ENCODE data around the gene GRN. TPM values are rescaled to one million over a fixed set of nuclear protein-coding genes. Genes with fewer than 3 reads are reported as not detected.

The GRN gene
- total and polyA plus RNA-seq, 2 of the 8 experiments (the other 6 are each of a cell fraction or from before 2014, with no cell fraction given) = 108 to 387 TPM

DNA sequence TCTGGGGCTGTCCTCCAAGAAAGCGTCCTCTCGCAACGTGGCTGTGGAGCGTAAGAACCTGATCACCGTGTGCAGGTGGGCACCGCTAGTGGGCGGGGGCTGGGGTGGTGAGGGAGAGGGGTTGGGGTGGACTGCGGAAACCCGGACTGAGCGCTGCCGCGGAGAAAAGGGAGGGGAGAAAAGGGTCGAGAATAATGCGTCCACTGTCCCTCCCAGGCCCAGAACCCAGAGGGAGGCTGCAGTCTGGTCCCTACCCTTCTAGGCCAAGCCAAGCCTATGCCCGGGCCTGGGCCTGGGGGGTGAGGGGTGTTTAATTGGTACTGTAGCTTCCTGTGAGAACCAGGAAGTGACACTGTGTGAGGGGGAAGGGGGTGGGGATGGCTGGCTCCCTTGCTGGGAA lies 36.2 kb upstream of the GRN start:
- no peak for FAIRE-seq
- H3K36me3 ChIP-seq (ENCODE audit: control insufficient read depth in 2 of 4, insufficient read depth in 4 of 4, low read length in 3 of 4) = no peaks in the 10 kb centered on the region
- WGBS, 2 experiments (ENCODE audit: extremely low coverage in 1 of 2, insufficient coverage in 1 of 2, insufficient read length in 1 of 2, insufficient replicate concordance in 2 of 2, low coverage in 1 of 2, low lambda C conversion rate in 2 of 2, missing lambda C conversion rate in 1 of 2) = 10% methylated on average over 2 of the region's 15 CpGs; no CpG with 5 or more reads in 1 of the 2 experiments
- no peak overlapping the region for H2BK12ac ChIP-seq (ENCODE audit: low read depth, low read length)
- no peak overlapping the region for H2AFZ ChIP-seq (ENCODE audit: low read length)
- ChIA-PET CTCF (ENCODE audit: partially characterized antibody) (interaction anchor here (0.6 to 3.7 kb wide), 12 partner anchors 10 to 1646 kb away, joined by 3 to 24 read pairs (median 4); partner anchors contain the start of gene UBTF), POLR2A (ENCODE audit: partially characterized antibody) (interaction anchor here (0.5 to 4.0 kb wide), 9 partner anchors 12 to 746 kb away, joined by 3 to 61 read pairs (median 4); partner anchors contain the start of genes HDAC5, SLC25A39 and UBTF)
- H3K14ac ChIP-seq (ENCODE audit: insufficient read length) = no peak overlapping the region
- peaks cover 6% of the 10 kb centered on the region for H3K23me2 ChIP-seq (ENCODE audit: low read depth, low read length)
- no peaks in the 10 kb centered on the region for H3K79me2 ChIP-seq (ENCODE audit: control insufficient read depth in 1 of 2, insufficient read depth in 2 of 2, low read length in 2 of 2)
- H4K20me1 ChIP-seq (replicated peaks in 1 of 2; ENCODE audit: control insufficient read depth in 1 of 2, insufficient read depth in 2 of 2, low read length in 2 of 2) = peaks cover 0 to 6% of the 10 kb centered on the region in 2 experiments
- H3K4me1 ChIP-seq (replicated peaks in 1 of 4; ENCODE audit: control insufficient read depth in 3 of 4, insufficient read depth in 4 of 4, low read length in 3 of 4) = peaks cover 7 to 38% (median 26%) of the 10 kb centered on the region in 4 experiments
- no peaks in the 10 kb centered on the region for H3K9me3 ChIP-seq (ENCODE audit: insufficient read depth in 2 of 2, low read depth in 1 of 2, low read length in 1 of 2)
- peak overlapping the region; percentile 90 to 93 for H3K4me2 ChIP-seq (ENCODE audit: insufficient read depth in 1 of 2, low read depth in 2 of 2, low read length in 2 of 2)
- no peak overlapping the region for H3K56ac ChIP-seq (replicated peaks; ENCODE audit: insufficient read length, low read depth, low read length)
- H2AK5ac ChIP-seq (ENCODE audit: low read depth, low read length) = no peak overlapping the region
- H2BK15ac ChIP-seq (ENCODE audit: low read length) = no peak overlapping the region
- no peak overlapping the region for H4K5ac ChIP-seq (ENCODE audit: insufficient read length, low read depth, low read length)
- no peak overlapping the region for H4K91ac ChIP-seq (replicated peaks; ENCODE audit: insufficient read length, low read length)
- no peak overlapping the region; the same call in 1 of the 2 replicates for H3K18ac ChIP-seq (ENCODE audit: extremely low read depth, low read length)
- no peak overlapping the region for H3K9ac ChIP-seq (replicated peaks in 1 of 4; ENCODE audit: extremely low read depth in 1 of 4, low read depth in 3 of 4, low read length in 3 of 4)
- H3K27ac ChIP-seq (ENCODE audit: low read depth, low read length) = no peak overlapping the region
- H4K8ac ChIP-seq (ENCODE audit: extremely low read depth, insufficient read depth, low read length) = no peak overlapping the region
- no peak overlapping the region for H2BK20ac ChIP-seq (ENCODE audit: low read length)
- no peak overlapping the region for H2BK120ac ChIP-seq (replicated peaks; ENCODE audit: low read depth, low read length)
- H3K4ac ChIP-seq (replicated peaks; ENCODE audit: insufficient read length, low read depth, low read length) = no peak overlapping the region
- H3K79me1 ChIP-seq (ENCODE audit: low read depth, low read length) = no peaks in the 10 kb centered on the region
- H3K4me3 ChIP-seq (ENCODE audit: extremely low read depth in 1 of 4, insufficient read depth in 2 of 4, low read depth in 3 of 4, low read length in 4 of 4) = peak overlapping the region; percentile 26 to 67 (median 30)
- H3K23ac ChIP-seq (ENCODE audit: insufficient read length) = no peak overlapping the region
- no peak overlapping the region for H2BK5ac ChIP-seq (ENCODE audit: low read depth, low read length)
- H3K27me3 ChIP-seq (replicated peaks in 1 of 4; ENCODE audit: control insufficient read depth in 3 of 4, extremely low read depth in 1 of 4, insufficient read depth in 3 of 4, low read length in 3 of 4) = peaks cover 0 to 1% (median under 1%) of the 10 kb centered on the region in 4 experiments; a peak in 4 of 7 replicates
- no peak for DNase-seq (ENCODE audit: low read depth in 1 of 2, low spot score in 2 of 2)
- no peak for TF ChIP-seq POLR2AphosphoS5 (IDR thresholded peaks at IDR 0.05; ENCODE audit: low read depth, low read length)
- no peak for TF ChIP-seq JUND (IDR thresholded peaks at IDR 0.05; ENCODE audit: low read length)
- no peak for TF ChIP-seq RAD21 (IDR thresholded peaks at IDR 0.05 in 1 of 2, conservative IDR thresholded peaks at IDR 0.05 in 1 of 2; ENCODE audit: low read depth in 2 of 2, low read length in 2 of 2)
